Karpas-422 (cell line): ENCODE results near the gene WEE2. TPM values are rescaled to one million over a fixed set of nuclear protein-coding genes. Genes with fewer than 3 reads are reported as not detected.

ENCODE experiments used
- DNase-seq: peaks from one replicate; pipeline ENCODE4 v3.0.0-alpha.2; 2015
- H2AFZ ChIP-seq: fragments of 200-600 bp; sonication (generic); 2 replicates; pipeline ENCODE4 v1.6.1; 2014; ENCODE audit warnings: antibody characterized with exemption, low read length, mixed read lengths
- H3K27ac ChIP-seq: fragments of 200-600 bp; sonication (generic); 2 replicates; pipeline ENCODE4 v1.5.1; 2014; ENCODE audit warnings: mild to moderate bottlenecking, low read length, moderate library complexity
- H3K27me3 ChIP-seq: fragments of 200-600 bp; sonication (generic); 2 replicates; pipeline ENCODE4 v1.6.1; 2014; ENCODE audit warnings: low read length, mixed read lengths
- H3K36me3 ChIP-seq: fragments of 200-600 bp; sonication (generic); 2 replicates; pipeline ENCODE4 v1.6.1; 2014; ENCODE audit warnings: low read length, mixed read lengths; ENCODE audit not compliant: insufficient read depth
- H3K4me1 ChIP-seq: fragments of 200-600 bp; sonication (generic); 2 replicates; pipeline ENCODE4 v1.6.1; 2014; ENCODE audit warnings: mild to moderate bottlenecking, low read length, mixed read lengths
- H3K4me2 ChIP-seq: fragments of 200-600 bp; sonication (generic); 2 replicates; pipeline ENCODE4 v1.6.1; 2014; ENCODE audit warnings: low read length, low read depth, mild to moderate bottlenecking; ENCODE audit not compliant: poor library complexity, severe bottlenecking
- H3K4me3 ChIP-seq: fragments of 200-600 bp; sonication (generic); 2 replicates; pipeline ENCODE4 v1.5.1; 2014; ENCODE audit warnings: mild to moderate bottlenecking, antibody characterized with exemption, low read length, mixed read lengths
- H3K79me2 ChIP-seq: fragments of 200-600 bp; sonication (generic); 2 replicates; pipeline ENCODE4 v1.6.1; 2014; ENCODE audit warnings: mild to moderate bottlenecking, low read length, mixed read lengths
- H3K9ac ChIP-seq: fragments of 200-600 bp; sonication (generic); 2 replicates; pipeline ENCODE4 v1.6.0; 2014; ENCODE audit warnings: low read length
- H3K9me2 ChIP-seq: fragments of 200-600 bp; sonication (generic), shearing (Covaris generic); replicated peaks from 2 replicates; pipeline ENCODE4 v1.6.0; 2014; ENCODE audit warnings: mild to moderate bottlenecking, low read length, moderate library complexity; ENCODE audit not compliant: insufficient read depth
- H3K9me3 ChIP-seq: fragments of 300-700, 200-600 bp; sonication (generic); 2 replicates; pipeline ENCODE4 v1.6.1; 2014; ENCODE audit warnings: low read length, mixed read lengths
- H4K20me1 ChIP-seq: fragments of 200-600 bp; sonication (generic); 2 replicates; pipeline ENCODE4 v1.6.1; 2014; ENCODE audit warnings: mild to moderate bottlenecking, antibody characterized with exemption, low read length, low read depth; ENCODE audit not compliant: insufficient read depth
- total RNA-seq: library from RNA; depleted of rRNA; stranded (reverse); fragments of >200 nt; shearing (Covaris generic); gene quantifications from 2 replicates; pipeline ENCODE4 v1.2.3, GENCODE V29; 2014; ENCODE audit warnings: low replicate concordance

The WEE2 gene
- total RNA-seq, 1 experiment from 2014 or later = not detected

- Histone ChIP-seq H3K27ac (no peak overlapping the region), H3K9me3 (no peaks in the 10 kb centered on the region), H3K4me1 (no peaks in the 10 kb centered on the region), H3K79me2 (no peaks in the 10 kb centered on the region), H3K9me2 (no peaks in the 10 kb centered on the region), H3K9ac (no peak overlapping the region), H2AFZ (no peak overlapping the region), H3K36me3 (no peaks in the 10 kb centered on the region), H4K20me1 (no peaks in the 10 kb centered on the region), H3K27me3 (no peaks in the 10 kb centered on the region), H3K4me2 (no peak overlapping the region), H3K4me3 (no peak overlapping the region)
- no peak for DNase-seq
These were observed 36.3 kb upstream of the WEE2 start for GRCh38 chr7:141671705-141672496.

DNA sequence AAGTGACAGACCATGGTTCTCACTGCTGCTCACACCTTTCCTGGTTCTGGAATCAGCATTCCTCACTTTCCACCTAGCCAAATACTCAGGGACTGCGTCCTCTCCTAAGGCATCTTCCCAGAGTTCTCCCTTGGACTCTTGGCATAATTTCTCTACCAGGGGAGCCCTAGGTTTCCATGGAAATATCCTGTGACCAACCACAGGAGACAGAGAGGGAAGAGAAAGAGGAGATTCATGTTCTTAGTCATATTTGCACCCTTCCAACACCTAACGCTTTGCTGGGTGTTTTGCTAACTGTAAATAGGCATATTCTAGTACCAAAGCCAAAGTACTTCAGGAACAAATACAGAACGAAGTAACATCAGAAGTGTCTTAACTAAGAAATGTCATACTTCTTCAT lies 34.8 kb upstream of the WEE2 start:
- no peaks in the 10 kb centered on the region for H4K20me1 ChIP-seq
- no peak overlapping the region for H2AFZ ChIP-seq
- no peaks in the 10 kb centered on the region for H3K4me1 ChIP-seq
- no peaks in the 10 kb centered on the region for H3K79me2 ChIP-seq
- no peaks in the 10 kb centered on the region for H3K27me3 ChIP-seq
- H3K9me3 ChIP-seq = no peaks in the 10 kb centered on the region
- H3K4me2 ChIP-seq = no peak overlapping the region
- H3K27ac ChIP-seq = no peak overlapping the region
- H3K36me3 ChIP-seq = no peaks in the 10 kb centered on the region
- DNase-seq = no peak
- no peak overlapping the region for H3K4me3 ChIP-seq
- H3K9ac ChIP-seq = no peak overlapping the region
- no peaks in the 10 kb centered on the region for H3K9me2 ChIP-seq

- Histone ChIP-seq H3K4me3 (no peak overlapping the region), H3K9ac (no peak overlapping the region), H3K9me2 (no peaks in the 10 kb centered on the region), H3K79me2 (no peaks in the 10 kb centered on the region), H3K27me3 (no peaks in the 10 kb centered on the region), H3K36me3 (no peaks in the 10 kb centered on the region), H3K9me3 (no peaks in the 10 kb centered on the region), H3K27ac (no peak overlapping the region), H3K4me1 (no peaks in the 10 kb centered on the region), H3K4me2 (no peak overlapping the region), H2AFZ (no peak overlapping the region), H4K20me1 (no peaks in the 10 kb centered on the region)
- DNase-seq = no peak
These were observed 33.9 kb upstream of the WEE2 start for GRCh38 chr7:141674171-141674671.

- H3K4me2 ChIP-seq = no peak overlapping the region
- no peak overlapping the region for H3K9ac ChIP-seq
- no peaks in the 10 kb centered on the region for H3K4me1 ChIP-seq
- DNase-seq = peak; percentile 66
- no peaks in the 10 kb centered on the region for H4K20me1 ChIP-seq
- no peaks in the 10 kb centered on the region for H3K9me3 ChIP-seq
- no peaks in the 10 kb centered on the region for H3K9me2 ChIP-seq
- no peak overlapping the region for H3K27ac ChIP-seq
- no peak overlapping the region for H3K4me3 ChIP-seq
- no peaks in the 10 kb centered on the region for H3K27me3 ChIP-seq
- no peaks in the 10 kb centered on the region for H3K36me3 ChIP-seq
- no peaks in the 10 kb centered on the region for H3K79me2 ChIP-seq
- no peak overlapping the region for H2AFZ ChIP-seq
These were observed 33.5 kb upstream of the WEE2 start for GRCh38 chr7:141674702-141675101.

- no peaks in the 10 kb centered on the region for H3K27me3 ChIP-seq
- no peak overlapping the region for H3K4me2 ChIP-seq
- no peaks in the 10 kb centered on the region for H3K9me2 ChIP-seq
- no peaks in the 10 kb centered on the region for H4K20me1 ChIP-seq
- H3K79me2 ChIP-seq = no peaks in the 10 kb centered on the region
- no peak for DNase-seq
- no peak overlapping the region for H3K4me3 ChIP-seq
- H3K4me1 ChIP-seq = no peaks in the 10 kb centered on the region
- 0 out of 2 replicates have a peak, but pooled peaks cover 2% of the 10 kb centered on the region for H3K36me3 ChIP-seq
- no peak overlapping the region for H3K9ac ChIP-seq
- no peak overlapping the region for H3K27ac ChIP-seq
- H3K9me3 ChIP-seq = no peaks in the 10 kb centered on the region
- no peak overlapping the region for H2AFZ ChIP-seq
These were observed 32.5 kb upstream of the WEE2 start for GRCh38 chr7:141675436-141676215.

DNA sequence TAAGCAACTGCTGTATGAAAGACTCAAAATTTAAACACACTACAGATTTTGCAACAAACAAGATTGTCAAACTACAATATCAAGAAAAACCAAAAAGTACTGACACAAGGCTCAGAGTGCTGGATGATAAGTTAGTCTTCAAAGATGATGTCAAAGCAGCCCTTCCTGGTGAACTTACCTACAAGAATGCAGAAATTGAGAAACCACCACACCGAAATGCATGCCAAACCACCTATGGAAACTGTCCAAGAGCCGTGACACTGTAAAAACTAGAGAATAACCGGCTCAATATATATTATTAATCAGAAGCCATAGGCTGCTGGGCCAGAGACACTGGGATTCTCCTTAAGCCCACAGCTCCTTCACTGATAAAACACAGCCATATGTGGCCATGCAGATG lies 31.5 kb upstream of the WEE2 start:
- no peak overlapping the region for H2AFZ ChIP-seq
- no peaks in the 10 kb centered on the region for H3K9me2 ChIP-seq
- no peaks in the 10 kb centered on the region for H3K27me3 ChIP-seq
- 0 out of 2 replicates have a peak, but pooled peaks cover 2% of the 10 kb centered on the region for H3K36me3 ChIP-seq
- H3K9ac ChIP-seq = no peak overlapping the region
- H3K9me3 ChIP-seq = no peaks in the 10 kb centered on the region
- H3K4me1 ChIP-seq = no peaks in the 10 kb centered on the region
- no peak overlapping the region for H3K4me2 ChIP-seq
- no peak overlapping the region for H3K4me3 ChIP-seq
- DNase-seq = no peak
- no peaks in the 10 kb centered on the region for H3K79me2 ChIP-seq
- no peak overlapping the region for H3K27ac ChIP-seq
- no peaks in the 10 kb centered on the region for H4K20me1 ChIP-seq

GRCh38 chr7:141679014-141679413 lies 29.1 kb upstream of the WEE2 start:
- no peak overlapping the region for H3K4me2 ChIP-seq
- H3K9me2 ChIP-seq = no peaks in the 10 kb centered on the region
- no peak for DNase-seq
- no peaks in the 10 kb centered on the region for H4K20me1 ChIP-seq
- no peaks in the 10 kb centered on the region for H3K27me3 ChIP-seq
- H3K9ac ChIP-seq = no peak overlapping the region
- H2AFZ ChIP-seq = no peak overlapping the region
- 0 out of 2 replicates have a peak, but pooled peaks cover 2% of the 10 kb centered on the region for H3K36me3 ChIP-seq
- no peak overlapping the region for H3K4me3 ChIP-seq
- H3K4me1 ChIP-seq = no peaks in the 10 kb centered on the region
- H3K79me2 ChIP-seq = no peaks in the 10 kb centered on the region
- no peak overlapping the region for H3K27ac ChIP-seq
- no peaks in the 10 kb centered on the region for H3K9me3 ChIP-seq

DNA sequence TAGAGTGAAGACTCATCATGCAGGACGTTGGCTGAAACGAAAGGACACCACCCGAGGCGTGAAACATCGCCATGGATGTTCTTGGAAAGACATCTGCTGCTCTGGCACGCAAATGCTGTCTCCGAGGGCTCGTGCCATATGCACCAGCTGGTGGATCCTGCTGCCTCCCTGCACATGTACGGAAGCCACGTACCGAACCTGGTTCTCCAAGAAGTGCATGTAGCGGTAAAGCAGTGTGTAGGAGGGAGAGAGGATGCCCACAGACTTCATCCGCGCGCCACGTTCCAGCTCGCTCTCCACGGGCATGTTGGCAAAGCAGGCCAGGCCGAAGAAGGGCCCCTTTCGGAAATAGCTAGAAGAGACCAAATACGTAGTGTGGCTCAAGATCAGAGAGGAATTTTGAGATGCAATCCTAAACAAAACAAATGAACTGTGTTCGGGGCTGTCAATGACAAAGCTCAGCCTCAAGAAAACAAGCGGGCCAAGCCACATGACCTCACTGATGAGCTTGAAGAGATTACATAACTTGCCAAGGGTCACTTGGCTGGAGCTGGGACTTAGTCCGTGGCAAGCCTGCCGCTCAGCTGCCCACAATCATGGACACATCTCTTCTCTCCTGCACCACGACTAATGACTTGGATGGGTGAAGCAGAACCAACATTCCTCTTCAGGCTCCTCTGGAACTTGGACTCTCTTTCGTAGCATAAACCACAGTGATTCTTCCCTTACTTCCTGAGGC lies 22.7 kb upstream of the WEE2 start:
- Histone ChIP-seq H3K4me2 (no peak overlapping the region), H3K27ac (no peak overlapping the region), H3K27me3 (no peaks in the 10 kb centered on the region), H2AFZ (no peak overlapping the region), H3K4me1 (no peaks in the 10 kb centered on the region), H3K9me3 (no peaks in the 10 kb centered on the region), H3K9me2 (no peaks in the 10 kb centered on the region), H3K36me3 (no peaks in the 10 kb centered on the region), H3K79me2 (no peaks in the 10 kb centered on the region), H3K4me3 (no peak overlapping the region), H3K9ac (no peak overlapping the region), H4K20me1 (0 out of 2 replicates have a peak, but pooled peaks cover 8% of the 10 kb centered on the region)
- DNase-seq = no peak
